K562 (cell line): ENCODE measurements around the gene C22orf39. TPM values are rescaled to one million over a fixed set of nuclear protein-coding genes. Genes with fewer than 3 reads are reported as not detected.

Source experiments
- ATAC-seq: fragments of 200-7000 bp; cut with Tn5 transposase; 3 replicates; pipeline ENCODE4 v1.9.1; 2020; ENCODE audit warnings: moderate library complexity
- BruUV-seq: library from RNA; stranded (reverse); fragments of 400-500 nt; replicated peaks from 2 replicates; lab custom pipeline; 2021; lab: Mats Ljungman, UMichigan
- CTCF ChIA-PET: fragments of 300-600 bp; formaldehyde crosslinking; extraction: SDS; loops from one replicate; lab custom pipeline; 2021; ENCODE audit warnings: low intra/inter-chr PET ratio; lab: Yijun Ruan, JAX
- POLR2A ChIA-PET: fragments of 300-600, 350-650 bp; sonication (Branson Sonifier 250); formaldehyde crosslinking; extraction: SDS; loops from one replicate; lab custom pipeline; 2021; ENCODE audit warnings: antibody characterized with exemption, inconsistent platforms; lab: Yijun Ruan, JAX
- DNase-seq, 4 experiments: peaks; one replicate each; pipeline versions ENCODE4 v3.0.0 to v3.0.0-alpha.2; 2011 to 2018; ENCODE audit warnings: low spot score in 3 of 4, mixed read lengths in 3 of 4; ENCODE audit errors: extremely low read depth in 1 of 4
- FAIRE-seq: peaks from 2 replicates; lab custom pipeline; 2011; peaks lifted over from hg19 to GRCh38; lab: Jason Lieb, UNC
- H2AFZ ChIP-seq: 2 replicates; pipeline ENCODE4 v1.6.0; 2011; ENCODE audit warnings: low read depth, low read length, control low read depth, inconsistent platforms
- H3K27ac ChIP-seq: fragments of 200-600 bp; 3 replicates; pipeline ENCODE4 v1.8.0; 2011; ENCODE audit warnings: low read depth, mild to moderate bottlenecking, control low read depth, inconsistent platforms, low read length, moderate library complexity, mixed read lengths; ENCODE audit errors: extremely low read depth
- H3K27me3 ChIP-seq, 2 experiments: fragments of 300-600 bp in 1 of 2; 2 replicates in 1 of 2; 3 replicates in 1 of 2; pipeline versions ENCODE4 v1.6.0 to v1.8.0; 2011; ENCODE audit warnings: inconsistent platforms in 2 of 2, low read length in 2 of 2, mild to moderate bottlenecking in 1 of 2, mixed read lengths in 1 of 2, moderate library complexity in 1 of 2; ENCODE audit not compliant: control insufficient read depth in 2 of 2, insufficient read depth in 2 of 2
- H3K36me3 ChIP-seq: fragments of 300-600 bp; 3 replicates; pipeline ENCODE4 v1.8.0; 2011; ENCODE audit warnings: mild to moderate bottlenecking, low read length, inconsistent platforms; ENCODE audit not compliant: control insufficient read depth, insufficient read depth
- H3K4me1 ChIP-seq, 2 experiments: fragments of 200-600 bp in 1 of 2; replicated peaks in 1 of 2; 2 replicates in 1 of 2; 3 replicates in 1 of 2; pipeline versions ENCODE4 v1.5.1 to v1.8.0; 2011; ENCODE audit warnings: inconsistent platforms in 2 of 2, low read length in 2 of 2, mild to moderate bottlenecking in 1 of 2, mixed read lengths in 1 of 2, moderate library complexity in 1 of 2; ENCODE audit not compliant: control insufficient read depth in 2 of 2, insufficient read depth in 2 of 2
- H3K4me2 ChIP-seq: 2 replicates; pipeline ENCODE4 v1.6.1; 2011; ENCODE audit warnings: low read length, control low read depth, inconsistent platforms, mixed read lengths; ENCODE audit not compliant: insufficient read depth
- H3K4me3 ChIP-seq: fragments of 200-600 bp; sonication (generic), shearing (Covaris generic); 2 replicates; pipeline ENCODE4 v1.5.1; 2016; ENCODE audit warnings: control low read depth, inconsistent platforms
- H3K79me2 ChIP-seq: fragments of 200-600 bp; 3 replicates; pipeline ENCODE4 v1.8.0; 2011; ENCODE audit warnings: low read length, inconsistent platforms; ENCODE audit not compliant: control insufficient read depth, insufficient read depth
- H3K9ac ChIP-seq, 2 experiments: 2 replicates each; pipeline versions ENCODE4 v1.6.0 to v1.6.1; 2011; ENCODE audit warnings: low read depth in 2 of 2, low read length in 2 of 2, control low read depth in 1 of 2, inconsistent platforms in 1 of 2, mild to moderate bottlenecking in 1 of 2, mixed read lengths in 1 of 2; ENCODE audit not compliant: insufficient read depth in 1 of 2
- H3K9me1 ChIP-seq: one replicate; pipeline ENCODE4 v1.6.0; 2011; ENCODE audit warnings: inconsistent platforms, mild to moderate bottlenecking, low read length, moderate library complexity; ENCODE audit not compliant: control insufficient read depth, insufficient read depth
- H3K9me3 ChIP-seq: replicated peaks from 2 replicates; pipeline ENCODE4 v1.5.1; 2011; ENCODE audit warnings: low read depth, low read length, inconsistent platforms; ENCODE audit not compliant: control insufficient read depth, insufficient read depth
- H4K20me1 ChIP-seq: replicated peaks from 2 replicates; pipeline ENCODE4 v1.6.1; 2011; ENCODE audit warnings: low read length, inconsistent platforms, mixed read lengths; ENCODE audit not compliant: control insufficient read depth, insufficient read depth
- CAMTA2 ChIP-seq: fragments of 250-450 bp; sonication (Bioruptor Pico); conservative IDR thresholded peaks from 2 replicates; pipeline ENCODE4 v1.5.1; 2022
- HMGXB4 ChIP-seq: sonication (generic); formaldehyde crosslinking; IDR thresholded peaks from 2 replicates; pipeline ENCODE4 v1.8.1; 2023; ENCODE audit warnings: mild to moderate bottlenecking, missing genetic modification reagents
- PHB ChIP-seq: fragments of 250-450 bp; sonication (Bioruptor Pico); IDR thresholded peaks from 2 replicates; pipeline ENCODE4 v1.5.0; 2021
- POLR2G ChIP-seq: fragments of 200-400 bp; formaldehyde crosslinking; IDR thresholded peaks from 2 replicates; pipeline ENCODE4 v1.6.1; 2017; ENCODE audit warnings: low read depth, mild to moderate bottlenecking, antibody characterized with exemption, low read length, moderate library complexity
- RBBP5 ChIP-seq: fragments of 200-600 bp; sonication (generic); IDR thresholded peaks from 2 replicates; pipeline ENCODE4 v1.6.1; 2012; ENCODE audit warnings: borderline replicate concordance, mild to moderate bottlenecking, low read length, control low read depth, inconsistent platforms; ENCODE audit not compliant: insufficient read depth, poor library complexity, severe bottlenecking
- RBFOX2 ChIP-seq: fragments of 200-400 bp; formaldehyde crosslinking; IDR thresholded peaks from 2 replicates; pipeline ENCODE4 v1.6.1; 2017; ENCODE audit warnings: low read depth, mild to moderate bottlenecking, low read length, moderate library complexity
- THRB ChIP-seq: fragments of 450-650 bp; formaldehyde crosslinking; conservative IDR thresholded peaks from 2 replicates; pipeline ENCODE4 v1.4.0; 2022; ENCODE audit warnings: mild to moderate bottlenecking, missing genetic modification characterization
- ZBTB8A ChIP-seq: fragments of 450-650 bp; IDR thresholded peaks from 2 replicates; pipeline ENCODE4 v1.6.1; 2018; ENCODE audit warnings: mild to moderate bottlenecking, moderate library complexity; ENCODE audit not compliant: partially characterized antibody
- WGBS: fragments of 100-300 bp; shearing (Covaris generic); methylation state at CpG from one replicate; pipeline ENCODE4 v1.1.6; 2016; ENCODE audit warnings: low coverage, mixed read lengths; ENCODE audit not compliant: insufficient coverage; ENCODE audit errors: missing lambda C conversion rate; 5-methylcytosine and 5-hydroxymethylcytosine counted together
- in situ Hi-C: fragments of 300-500 bp; cut with MboI; formaldehyde crosslinking; loops from 4 replicates; pipeline ENCODE4 v1.15.0; 2018; ENCODE audit warnings: inconsistent platforms, mixed read lengths
- intact Hi-C: fragments of 100-400 bp; cut with micrococcal nuclease; formaldehyde crosslinking; loops from 2 replicates; pipeline ENCODE4 v1.14.2; 2022
- polyA plus RNA-seq, 8 experiments: library from polyadenylated mRNA; depleted of rRNA in 4 of 8; stranded (reverse) in 5 of 8; unstranded in 3 of 8; fragments of >200 nt; fragmentation: Nextera tagmentation in 2 of 8; fragmentation: Illumina TruSeq in 1 of 8; extraction: Ambion mirVana in 2 of 8; extraction: Trizol in 1 of 8; gene quantifications; 2 replicates each; pipeline versions ENCODE4 v1.2.1 to v1.2.3, GENCODE V29; 2011 to 2014; ENCODE audit warnings: inconsistent platforms in 1 of 8, missing spikeins in 1 of 8
- total RNA-seq, 7 experiments: library from RNA; depleted of rRNA in 6 of 7; stranded (reverse); fragments of >200 nt in 6 of 7; fragmentation: Illumina TruSeq in 2 of 7; extraction: Trizol in 2 of 7; gene quantifications; 2 replicates each; pipeline versions ENCODE4 v1.2.1 to v1.2.3, GENCODE V29; 2011 to 2021; ENCODE audit warnings: low replicate concordance in 1 of 7

Gene C22orf39
- total and polyA plus RNA-seq, 9 of the 15 experiments (the other 6 are each of a cell fraction or from before 2014, with no cell fraction given): 20.4 to 139 (median 66.8) TPM

- POLR2A ChIA-PET: interaction anchor here (1.0 to 3.5 kb wide), 6 partner anchors 9 to 328 kb away, joined by 3 to 45 read pairs (median 8); partner anchors contain the start of gene ESS2
- TF ChIP-seq PHB (CRISPR knock-in tag) (0 out of 2 replicates have a peak, but pooled peaks have one; percentile 71), THRB (CRISPR knock-in tag) (no peak), POLR2G (peak; percentile 49; the same call in 1 of the 2 replicates), RBBP5 (peak; percentile 12), CAMTA2 (CRISPR knock-in tag) (0 out of 2 replicates have a peak, but pooled peaks have one; percentile 53), HMGXB4 (CRISPR knock-in tag) (0 out of 2 replicates have a peak, but pooled peaks have one; percentile 29), ZBTB8A (no peak), RBFOX2 (peak; percentile 61)
- TF ChIP-seq, all 486 proteins: peak for 6
- H3K4me1 ChIP-seq: peaks cover 0 to 1% of the 10 kb centered on the region in 2 experiments; a peak in 3 of 5 replicates
- H3K27me3 ChIP-seq: no peaks in the 10 kb centered on the region
- 93% methylated on average over 8 of the region's 8 CpGs for WGBS
- H3K4me3 ChIP-seq: no peak overlapping the region
- no peak overlapping the region for H2AFZ ChIP-seq
- in situ Hi-C loops (no loop called here), intact Hi-C loops (no loop called here)
- H3K9me3 ChIP-seq: no peaks in the 10 kb centered on the region
- no peak overlapping the region for H3K27ac ChIP-seq
- H4K20me1 ChIP-seq: peaks cover 52% of the 10 kb centered on the region
- no peak for DNase-seq
- H3K36me3 ChIP-seq: peaks cover 95% of the 10 kb centered on the region
- ATAC-seq: no peak
- H3K9me1 ChIP-seq: peaks cover 9% of the 10 kb centered on the region
- peaks cover 45% of the 10 kb centered on the region for H3K79me2 ChIP-seq
- H3K4me2 ChIP-seq: no peak overlapping the region
- peak overlapping the region in 1 of 2 experiments; percentile 43; a peak in 2 of 4 replicates for H3K9ac ChIP-seq
- FAIRE-seq: no peak
- CTCF ChIA-PET: no interaction called here
- BruUV-seq: no TSS peak
Measured at GRCh38 chr22:19472233-19472632, 24.7 kb upstream of the C22orf39 start.
